IMR-90 (cell line): ENCODE measurements around the gene ONECUT1. TPM values are rescaled to one million over a fixed set of nuclear protein-coding genes. Genes with fewer than 3 reads are reported as not detected.

Experiments
- ATAC-seq: fragments of 200-7000 bp; cut with Tn5 transposase; 2 replicates; pipeline ENCODE4 v1.9.1; 2020; ENCODE audit warnings: low read depth, mild to moderate bottlenecking, moderate library complexity
- BruUV-seq: library from RNA; stranded (reverse); fragments of 400-500 nt; replicated peaks from 2 replicates; lab custom pipeline; 2021; lab: Mats Ljungman, UMichigan
- CTCF ChIA-PET: fragments of 300-600 bp; formaldehyde crosslinking; extraction: SDS; loops from one replicate; lab custom pipeline; 2021; ENCODE audit warnings: antibody characterized with exemption; lab: Yijun Ruan, JAX
- POLR2A ChIA-PET: fragments of 300-600 bp; sonication (Branson Sonifier 250); formaldehyde crosslinking; loops from one replicate; lab custom pipeline; 2022; ENCODE audit warnings: antibody characterized with exemption; ENCODE audit not compliant: unreplicated experiment; lab: Charles Lee
- DNase-seq: peaks from one replicate; pipeline ENCODE4 v3.0.0; 2013
- H2AFZ ChIP-seq: replicated peaks from 2 replicates; pipeline ENCODE3; 2013; ENCODE audit warnings: low read length, mild to moderate bottlenecking; ENCODE audit not compliant: poor library complexity
- H2AK5ac ChIP-seq: 2 replicates; pipeline ENCODE4 v1.6.1; 2013; ENCODE audit warnings: low read depth, low read length, inconsistent platforms
- H2AK9ac ChIP-seq: replicated peaks from 2 replicates; pipeline ENCODE3; 2013; ENCODE audit warnings: mild to moderate bottlenecking, low read depth, low read length, moderate library complexity; ENCODE audit not compliant: poor library complexity
- H2BK120ac ChIP-seq: 2 replicates; pipeline ENCODE4 v1.6.1; 2013; ENCODE audit warnings: low read depth, low read length, inconsistent platforms
- H2BK15ac ChIP-seq: 3 replicates; pipeline ENCODE4 v1.6.1; 2013; ENCODE audit warnings: low read depth, low read length, inconsistent platforms
- H2BK20ac ChIP-seq: 2 replicates; pipeline ENCODE4 v1.6.1; 2013; ENCODE audit warnings: low read depth, mild to moderate bottlenecking, inconsistent platforms, low read length, moderate library complexity
- H2BK5ac ChIP-seq: 2 replicates; pipeline ENCODE4 v1.6.1; 2013; ENCODE audit warnings: mild to moderate bottlenecking, low read depth, low read length, inconsistent platforms; ENCODE audit not compliant: poor library complexity, severe bottlenecking
- H3K14ac ChIP-seq: replicated peaks from 2 replicates; pipeline ENCODE4 v1.6.1; 2013; ENCODE audit warnings: low read depth, low read length, inconsistent platforms
- H3K18ac ChIP-seq: 2 replicates; pipeline ENCODE4 v1.6.1; 2013; ENCODE audit warnings: low read depth, low read length, control low read depth
- H3K23ac ChIP-seq: 2 replicates; pipeline ENCODE4 v1.6.1; 2013; ENCODE audit warnings: low read depth, low read length, inconsistent platforms
- H3K27ac ChIP-seq: 2 replicates; pipeline ENCODE4 v1.5.1; 2013; ENCODE audit warnings: mild to moderate bottlenecking, control low read depth, low read length; ENCODE audit not compliant: insufficient read depth
- H3K27me3 ChIP-seq: 2 replicates; pipeline ENCODE4 v1.6.1; 2013; ENCODE audit warnings: low read length; ENCODE audit not compliant: control insufficient read depth, insufficient read depth
- H3K36me3 ChIP-seq: 2 replicates; pipeline ENCODE4 v1.6.1; 2013; ENCODE audit warnings: low read length, mixed read lengths; ENCODE audit not compliant: control insufficient read depth, insufficient read depth
- H3K4ac ChIP-seq: 2 replicates; pipeline ENCODE4 v1.6.1; 2013; ENCODE audit warnings: low read depth, low read length, inconsistent platforms
- H3K4me1 ChIP-seq: 2 replicates; pipeline ENCODE4 v1.6.1; 2013; ENCODE audit warnings: low read length, mixed read lengths; ENCODE audit not compliant: control insufficient read depth, insufficient read depth
- H3K4me2 ChIP-seq: 2 replicates; pipeline ENCODE4 v1.6.1; 2013; ENCODE audit warnings: low read depth, mild to moderate bottlenecking, control low read depth, low read length, moderate library complexity
- H3K4me3 ChIP-seq: 2 replicates; pipeline ENCODE4 v1.5.1; 2013; ENCODE audit warnings: low read depth, mild to moderate bottlenecking, control low read depth, low read length, moderate library complexity; ENCODE audit not compliant: insufficient read depth
- H3K56ac ChIP-seq: 2 replicates; pipeline ENCODE4 v1.6.1; 2013; ENCODE audit warnings: low read length, inconsistent platforms; ENCODE audit not compliant: insufficient read depth; ENCODE audit errors: extremely low read depth
- H3K79me1 ChIP-seq, 2 experiments: 2 replicates each; pipeline ENCODE4 v1.6.1; 2013; ENCODE audit warnings: low read length in 2 of 2, inconsistent platforms in 1 of 2, low read depth in 1 of 2
- H3K9ac ChIP-seq: 2 replicates; pipeline ENCODE4 v1.6.1; 2013; ENCODE audit warnings: low read depth, low read length, control low read depth
- H3K9me1 ChIP-seq: 2 replicates; pipeline ENCODE4 v1.6.1; 2013; ENCODE audit warnings: low read length, inconsistent platforms; ENCODE audit not compliant: insufficient read depth
- H3K9me3 ChIP-seq: 2 replicates; pipeline ENCODE4 v1.6.1; 2013; ENCODE audit warnings: low read length; ENCODE audit not compliant: control insufficient read depth, insufficient read depth
- H4K20me1 ChIP-seq: 2 replicates; pipeline ENCODE4 v1.6.1; 2013; ENCODE audit warnings: low read length, inconsistent platforms; ENCODE audit not compliant: insufficient read depth
- H4K5ac ChIP-seq: 2 replicates; pipeline ENCODE4 v1.6.1; 2013; ENCODE audit warnings: mild to moderate bottlenecking, low read depth, low read length, control low read depth
- H4K8ac ChIP-seq, 2 experiments: 2 replicates each; pipeline ENCODE4 v1.6.1; 2013; ENCODE audit warnings: low read depth in 2 of 2, low read length in 2 of 2, control low read depth in 1 of 2, inconsistent platforms in 1 of 2
- H4K91ac ChIP-seq: 2 replicates; pipeline ENCODE4 v1.6.1; 2013; ENCODE audit warnings: low read depth, low read length, inconsistent platforms; ENCODE audit not compliant: insufficient read depth
- BHLHE40 ChIP-seq: fragments of 150-350 bp; IDR thresholded peaks from 2 replicates; pipeline ENCODE4 v1.6.1; 2016; ENCODE audit warnings: mild to moderate bottlenecking, low read depth, low read length
- CEBPB ChIP-seq: IDR thresholded peaks from 2 replicates; pipeline ENCODE4 v1.6.1; 2012; ENCODE audit warnings: low read depth, low read length, improper control_type of control experiment
- CHD1 ChIP-seq: IDR thresholded peaks from 2 replicates; pipeline ENCODE4 v1.6.1; 2012; ENCODE audit warnings: low read depth, low read length, improper control_type of control experiment
- CTCF ChIP-seq: conservative IDR thresholded peaks from 2 replicates; pipeline ENCODE4 v1.5.1; 2012; ENCODE audit warnings: mild to moderate bottlenecking, low read depth, low read length, improper control_type of control experiment
- ELK1 ChIP-seq: fragments of 150-350 bp; IDR thresholded peaks from 2 replicates; pipeline ENCODE4 v1.6.1; 2016; ENCODE audit warnings: low read depth, mild to moderate bottlenecking, low read length, moderate library complexity, borderline replicate concordance
- FOS ChIP-seq: fragments of 150-350 bp; IDR thresholded peaks from 2 replicates; pipeline ENCODE4 v1.6.1; 2016; ENCODE audit warnings: low read depth, low read length
- MAFK ChIP-seq: IDR thresholded peaks from 2 replicates; pipeline ENCODE4 v1.6.1; 2012; ENCODE audit warnings: low read depth, low read length, improper control_type of control experiment
- MAZ ChIP-seq: IDR thresholded peaks from 2 replicates; pipeline ENCODE4 v1.6.1; 2012; ENCODE audit warnings: low read depth, mild to moderate bottlenecking, low read length, improper control_type of control experiment, moderate library complexity, borderline replicate concordance
- MXI1 ChIP-seq: IDR thresholded peaks from 2 replicates; pipeline ENCODE4 v1.6.1; 2012; ENCODE audit warnings: low read depth, mild to moderate bottlenecking, low read length, moderate library complexity, borderline replicate concordance
- NFE2L2 ChIP-seq: fragments of 150-350 bp; IDR thresholded peaks from 2 replicates; pipeline ENCODE4 v1.6.1; 2016; ENCODE audit warnings: low read depth, mild to moderate bottlenecking, low read length
- POLR2A ChIP-seq: IDR thresholded peaks from 2 replicates; pipeline ENCODE4 v1.6.1; 2012; ENCODE audit warnings: mild to moderate bottlenecking, low read depth, low read length
- RAD21 ChIP-seq: IDR thresholded peaks from 2 replicates; pipeline ENCODE4 v1.6.1; 2012; ENCODE audit warnings: low read length, improper control_type of control experiment
- RCOR1 ChIP-seq: IDR thresholded peaks from 2 replicates; pipeline ENCODE4 v1.6.1; 2012; ENCODE audit warnings: mild to moderate bottlenecking, low read length, improper control_type of control experiment; ENCODE audit not compliant: insufficient replicate concordance
- RFX5 ChIP-seq: IDR thresholded peaks from 2 replicates; pipeline ENCODE4 v1.8.0; 2012; ENCODE audit warnings: low read depth, mild to moderate bottlenecking, low read length, moderate library complexity
- SMC3 ChIP-seq: fragments of 150-350 bp; IDR thresholded peaks from 2 replicates; pipeline ENCODE4 v1.6.1; 2016; ENCODE audit warnings: low read depth, mild to moderate bottlenecking, antibody characterized with exemption, low read length, moderate library complexity
- USF2 ChIP-seq: fragments of 150-350 bp; IDR thresholded peaks from 2 replicates; pipeline ENCODE4 v1.6.1; 2017; ENCODE audit warnings: mild to moderate bottlenecking, antibody characterized with exemption, low read length, low read depth
- WGBS, 2 experiments: methylation state at CpG; one replicate each; pipeline versions ENCODE4 v1.1.5 to v1.1.7; 2013; ENCODE audit warnings: missing lambda C conversion rate in 2 of 2; ENCODE audit not compliant: insufficient read length in 1 of 2; ENCODE audit errors: extremely low coverage in 2 of 2; 5-methylcytosine and 5-hydroxymethylcytosine counted together
- dilution Hi-C: fragments of 300-500 bp; cut with HindIII; formaldehyde crosslinking; loops from one replicate; pipeline ENCODE4 v1.14.3; 2018; ENCODE audit warnings: low sequenced_read_pairs; ENCODE audit not compliant: unreplicated experiment
- in situ Hi-C: fragments of 300-500 bp; cut with MboI; formaldehyde crosslinking; loops from 3 replicates; pipeline ENCODE4 v1.14.3; 2019; ENCODE audit warnings: low sequenced_read_pairs, inconsistent platforms, mixed read lengths
- intact Hi-C: fragments of 100-400 bp; cut with micrococcal nuclease; formaldehyde crosslinking; loops from 2 replicates; pipeline ENCODE4 v1.10.0; 2022
- polyA plus RNA-seq, 3 experiments: library from polyadenylated mRNA; depleted of rRNA; stranded (reverse); fragments of >200 nt; gene quantifications; 2 replicates each; pipeline ENCODE4 v1.2.3, GENCODE V29; 2012; ENCODE audit warnings: low replicate concordance in 1 of 3
- total RNA-seq: library from RNA; depleted of rRNA; stranded (reverse); fragments of >200 nt; gene quantifications from 2 replicates; pipeline ENCODE4 v1.2.3, GENCODE V29; 2012

ONECUT1 gene
- total and polyA plus RNA-seq, 2 of the 4 experiments (the other 2 are of a cell fraction): not detected

- no peaks in the 10 kb centered on the region for H3K4me1 ChIP-seq
- H4K91ac ChIP-seq: no peak overlapping the region
- H3K14ac ChIP-seq: no peak overlapping the region
- no peak overlapping the region for H3K27ac ChIP-seq
- H2AK5ac ChIP-seq: no peak overlapping the region
- no peak for ATAC-seq
- no peaks in the 10 kb centered on the region for H3K9me1 ChIP-seq
- H2BK120ac ChIP-seq: no peak overlapping the region
- H2BK5ac ChIP-seq: no peak overlapping the region
- no peak overlapping the region for H3K4me3 ChIP-seq
- no peak overlapping the region for H2BK15ac ChIP-seq
- dilution Hi-C loops (no loop called here), in situ Hi-C loops (loop anchor here (10.0 kb wide), 1 partner anchor 403 kb away; no protein-coding TSS in a partner anchor), intact Hi-C loops (loop anchor here (5.0 to 10.0 kb wide), 3 partner anchors 173 to 555 kb away; partner anchors contain the start of genes ARPP19 and MYO5A)
- no peaks in the 10 kb centered on the region for H3K9me3 ChIP-seq
- no peak overlapping the region for H3K4ac ChIP-seq
- H3K18ac ChIP-seq: no peak overlapping the region
- H3K36me3 ChIP-seq: no peaks in the 10 kb centered on the region
- no peak overlapping the region for H3K56ac ChIP-seq
- WGBS, 2 experiments: no CpG with 5 or more reads among the region's 3 CpGs
- POLR2A ChIA-PET: no interaction called here
- BruUV-seq: no TSS peak
- no peaks in the 10 kb centered on the region for H3K79me1 ChIP-seq
- no peak overlapping the region for H2AK9ac ChIP-seq
- H3K4me2 ChIP-seq: no peak overlapping the region
- no peak overlapping the region for H3K9ac ChIP-seq
- H3K23ac ChIP-seq: no peak overlapping the region
- TF ChIP-seq POLR2A: no peak
- TF ChIP-seq RFX5: no peak
- no peak for TF ChIP-seq ELK1
- no peak for TF ChIP-seq RCOR1
- TF ChIP-seq BHLHE40: no peak
- TF ChIP-seq MAFK: no peak
- TF ChIP-seq FOS: no peak
- no peak for TF ChIP-seq CTCF
- no peak for TF ChIP-seq SMC3
- TF ChIP-seq NFE2L2: no peak
- no peak for TF ChIP-seq CHD1
- TF ChIP-seq MAZ: no peak
- no peak for TF ChIP-seq MXI1
- TF ChIP-seq CEBPB: no peak
- TF ChIP-seq USF2: no peak
- TF ChIP-seq RAD21: no peak
- peaks cover 2% of the 10 kb centered on the region; the same call in 1 of the 2 replicates for H3K27me3 ChIP-seq
- no peak overlapping the region for H4K8ac ChIP-seq
- no peak for DNase-seq
- no peak overlapping the region for H4K5ac ChIP-seq
- H2BK20ac ChIP-seq: no peak overlapping the region
- CTCF ChIA-PET: no interaction called here
- no peak overlapping the region for H2AFZ ChIP-seq
- no peaks in the 10 kb centered on the region for H4K20me1 ChIP-seq
Observed at GRCh38 chr15:52737720-52738119, 52.4 kb downstream of the ONECUT1 start.
